ENCODE measurements around the gene TRAIP. TPM values are rescaled to one million over a fixed set of nuclear protein-coding genes. Genes with fewer than 3 reads are reported as not detected.

The TRAIP gene
- total RNA-seq, 1 experiment from 2014 or later, result 5.9 TPM

Small RNA genes within 50 kb of the gene (small RNA-seq; reads per million reads assigned to genes)
- not detected for gene RN7SL217P

Other genes with a start within 250 kb of the TRAIP start
- 96.3 and 175 TPM in 2 replicates for gene APEH, start 182.2 kb downstream of the TRAIP start, total RNA-seq (2014; rRNA removed; shearing (Covaris generic); ENCODE audit: low replicate concordance)
- 19.8 and 25.6 TPM in 2 replicates for gene MST1, start 167.1 kb downstream of the TRAIP start, total RNA-seq (2014; rRNA removed; shearing (Covaris generic); ENCODE audit: low replicate concordance)
- 20.1 and 31.5 TPM in 2 replicates for gene RNF123, start 167.0 kb downstream of the TRAIP start, total RNA-seq (2014; rRNA removed; shearing (Covaris generic); ENCODE audit: low replicate concordance)
- 3.8 TPM in 1 of 2 replicates, not detected in the other for gene AMIGO3, start 136.9 kb downstream of the TRAIP start, total RNA-seq (2014; rRNA removed; shearing (Covaris generic); ENCODE audit: low replicate concordance)
- gene GMPPB, start 132.6 kb downstream of the TRAIP start, total RNA-seq (2014; rRNA removed; shearing (Covaris generic); ENCODE audit: low replicate concordance), result 10.1 and 13.6 TPM in 2 replicates
- gene IP6K1, start 70.0 kb downstream of the TRAIP start, total RNA-seq (2014; rRNA removed; shearing (Covaris generic); ENCODE audit: low replicate concordance), result 22.3 and 27.3 TPM in 2 replicates
- not detected in 2 replicates for gene CDHR4, start 56.7 kb downstream of the TRAIP start, total RNA-seq (2014; rRNA removed; shearing (Covaris generic); ENCODE audit: low replicate concordance)
- 5.7 and 9.8 TPM in 2 replicates for gene INKA1, start 53.3 kb downstream of the TRAIP start, total RNA-seq (2014; rRNA removed; shearing (Covaris generic); ENCODE audit: low replicate concordance)
- 10.5 and 24.4 TPM in 2 replicates for gene UBA7, start 42.6 kb downstream of the TRAIP start, total RNA-seq (2014; rRNA removed; shearing (Covaris generic); ENCODE audit: low replicate concordance)
- 3.2 and 7.8 TPM in 2 replicates for gene CAMKV, start 13.3 kb upstream of the TRAIP start, total RNA-seq (2014; rRNA removed; shearing (Covaris generic); ENCODE audit: low replicate concordance)
- gene MST1R, start 47.3 kb upstream of the TRAIP start, total RNA-seq (2014; rRNA removed; shearing (Covaris generic); ENCODE audit: low replicate concordance), result not detected in 2 replicates
- 9.6 and 9.8 TPM in 2 replicates for gene MON1A, start 73.2 kb upstream of the TRAIP start, total RNA-seq (2014; rRNA removed; shearing (Covaris generic); ENCODE audit: low replicate concordance)
- 88.3 and 109 TPM in 2 replicates for gene RBM6, start 83.6 kb upstream of the TRAIP start, total RNA-seq (2014; rRNA removed; shearing (Covaris generic); ENCODE audit: low replicate concordance)
- gene RBM5, start 232.4 kb upstream of the TRAIP start, total RNA-seq (2014; rRNA removed; shearing (Covaris generic); ENCODE audit: low replicate concordance), result 179 and 239 TPM in 2 replicates

Measured in Karpas-422 (cell line).